NCI-H345 treated with DMSO at 0.1 percent for 48 hours (cell line): ENCODE measurements around the gene PKP2.
"Not testable (repeated sequence)": the region's sequence is repeated elsewhere in the genome, so short reads cannot be mapped to it uniquely, and the experiment has no call there.

Experiments
- DNase-seq: peaks from one replicate; lab custom pipeline; 2025; ENCODE audit not compliant: unreplicated experiment; lab: John Stamatoyannopoulos, UW

PKP2 gene

DNA sequence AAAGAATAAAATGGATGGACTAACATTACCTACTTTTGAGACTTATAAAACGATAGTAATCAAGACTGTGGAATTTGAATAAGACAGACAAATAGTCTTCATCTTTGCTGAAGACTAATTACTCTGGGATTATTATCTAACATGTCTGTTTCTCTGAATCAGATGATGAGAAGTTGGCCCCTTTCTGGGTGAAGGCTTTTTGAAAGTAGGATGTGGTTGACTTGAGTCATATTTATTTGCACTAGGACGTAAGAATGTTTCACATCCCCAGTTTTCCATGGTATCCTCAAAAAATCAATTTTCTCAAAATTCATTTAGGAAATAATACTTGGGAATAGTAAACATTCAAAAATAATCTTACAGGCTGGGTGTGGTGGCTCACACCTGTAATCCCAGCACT lies 31.8 kb downstream of the PKP2 start:
- no peak for DNase-seq

- no peak for DNase-seq
Observed at GRCh38 chr12:32863128-32863527, 33.4 kb downstream of the PKP2 start.

DNA sequence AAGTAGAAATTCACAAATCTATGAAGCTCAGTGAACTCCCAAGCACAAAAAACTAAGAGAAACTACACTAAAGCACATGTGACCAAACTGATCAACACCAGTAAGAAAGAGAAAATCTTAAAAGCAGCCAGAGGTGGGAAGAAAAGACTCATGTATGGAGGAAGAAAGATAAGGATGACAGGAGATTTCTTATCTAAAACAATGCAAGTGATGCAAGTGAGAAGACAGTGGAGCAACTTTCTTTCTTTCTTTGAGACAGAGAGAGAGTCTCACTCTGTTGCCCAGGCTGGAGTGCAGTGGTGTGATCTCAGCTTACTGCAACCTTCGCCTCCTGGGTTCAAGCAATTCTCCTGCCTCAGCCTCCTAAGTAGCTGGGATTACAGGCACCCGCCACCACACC lies 34.9 kb downstream of the PKP2 start:
- not testable (repeated sequence) for DNase-seq

DNA sequence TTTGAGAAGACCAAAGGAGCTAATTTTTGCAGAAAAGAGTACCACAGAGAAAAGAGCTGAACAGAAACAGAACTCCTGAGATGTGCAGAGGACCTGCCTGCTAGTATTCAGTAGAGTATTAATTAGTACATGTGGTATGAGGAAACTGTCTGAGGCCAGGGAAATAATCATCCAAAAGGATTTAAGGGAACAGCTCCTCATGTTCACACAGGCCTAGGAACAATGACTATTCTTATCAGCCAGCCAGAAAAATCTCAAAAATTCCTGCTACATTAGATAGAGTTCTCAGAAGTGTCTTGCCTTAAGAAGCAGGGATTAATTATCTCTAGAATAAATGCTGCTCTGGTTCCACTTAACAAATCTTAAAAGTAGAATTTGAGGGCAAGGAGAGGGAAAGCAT lies 36.4 kb downstream of the PKP2 start:
- no peak for DNase-seq

- no peak for DNase-seq
Observed at GRCh38 chr12:32859389-32859788, 37.2 kb downstream of the PKP2 start.

DNA sequence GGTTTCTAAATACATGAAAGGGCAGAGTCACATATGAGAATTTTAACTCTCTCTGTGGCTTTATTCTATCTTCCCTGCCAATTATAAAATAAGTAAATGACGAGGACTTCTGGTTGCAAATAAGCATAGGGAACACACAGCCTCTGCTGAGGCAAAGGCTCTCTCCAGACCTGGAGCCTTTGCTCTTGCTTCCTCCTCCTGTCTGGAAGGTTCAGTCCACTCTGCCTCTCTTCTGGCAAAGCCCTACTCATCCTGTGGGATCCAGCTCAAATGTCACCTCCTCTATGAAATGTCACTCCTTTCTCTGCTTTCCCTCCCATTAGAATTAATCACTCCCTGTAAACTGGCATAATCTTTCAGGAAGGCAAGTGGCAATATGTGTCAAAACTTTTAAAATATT lies 41.9 kb downstream of the PKP2 start:
- no peak for DNase-seq

DNA sequence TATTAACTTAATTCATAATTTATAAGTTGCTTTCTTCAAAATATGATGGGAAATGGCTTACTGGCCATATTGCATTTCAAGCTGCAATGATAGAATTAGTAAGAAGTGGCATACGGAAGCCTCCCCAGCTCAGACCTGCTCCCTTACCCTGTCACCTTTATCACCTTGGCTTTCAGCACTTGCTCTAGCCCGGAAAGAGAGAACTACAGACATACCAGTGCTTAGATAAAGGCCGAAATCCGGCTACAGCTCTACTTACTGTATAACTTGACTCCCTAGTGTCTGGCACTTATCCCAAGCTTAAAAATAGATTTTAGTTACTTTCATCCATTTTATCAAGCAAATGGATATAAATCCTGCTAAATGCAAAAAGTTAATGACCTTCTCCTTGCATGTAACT lies 42.5 kb downstream of the PKP2 start:
- no peak for DNase-seq

GRCh38 chr12:32847287-32847686 lies 49.3 kb downstream of the PKP2 start:
- no peak for DNase-seq

DNA sequence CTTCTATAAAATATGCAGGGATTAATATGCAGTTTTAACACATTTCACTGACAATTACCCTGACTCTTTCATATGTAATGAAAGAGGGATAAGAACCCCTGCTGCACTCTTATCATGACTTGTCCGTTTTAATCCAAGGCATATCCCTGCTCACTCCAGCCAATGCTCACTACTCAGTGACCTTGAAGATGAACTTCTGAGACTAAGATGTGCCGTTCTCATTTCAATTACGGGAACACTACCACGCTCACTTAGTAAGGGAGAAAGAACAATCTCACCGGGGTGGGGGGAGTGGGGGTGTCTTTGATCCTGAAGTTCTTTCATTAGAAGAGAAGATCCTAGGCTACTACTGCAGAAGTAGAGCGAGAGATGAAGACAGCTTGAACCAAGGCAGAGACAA lies 50.5 kb downstream of the PKP2 start:
- DNase-seq = no peak

GRCh38 chr12:32843528-32844095 lies 53.0 kb downstream of the PKP2 start:
- DNase-seq = no peak

GRCh38 chr12:32841061-32841460 lies 55.5 kb downstream of the PKP2 start:
- no peak for DNase-seq

- no peak for DNase-seq
Observed at GRCh38 chr12:32839828-32840227, 56.7 kb downstream of the PKP2 start.

GRCh38 chr12:32837974-32838373 lies 58.6 kb downstream of the PKP2 start:
- no peak for DNase-seq

DNA sequence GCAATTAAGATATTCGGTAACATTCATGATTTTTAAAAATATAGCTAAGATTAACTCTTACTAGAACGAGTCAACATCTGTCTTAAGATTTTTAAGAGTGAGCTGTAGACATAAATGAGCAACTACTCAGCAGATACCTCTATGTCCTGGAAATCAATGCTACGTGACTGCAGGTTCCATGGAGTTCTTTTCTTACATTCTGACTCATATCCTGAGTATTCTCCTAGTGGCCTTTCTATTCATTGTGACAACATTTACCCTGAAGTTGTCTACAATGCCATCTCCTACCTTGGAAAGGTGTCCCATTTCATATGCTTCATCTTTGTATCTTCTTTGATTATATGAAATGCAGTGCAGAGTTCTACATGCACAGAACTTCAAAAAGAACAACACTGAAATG lies 59.9 kb downstream of the PKP2 start:
- DNase-seq = no peak

- no peak for DNase-seq
Observed at GRCh38 chr12:32834122-32834521, 62.5 kb downstream of the PKP2 start.

GRCh38 chr12:32828552-32828951 lies 68.0 kb downstream of the PKP2 start:
- no peak for DNase-seq

DNA sequence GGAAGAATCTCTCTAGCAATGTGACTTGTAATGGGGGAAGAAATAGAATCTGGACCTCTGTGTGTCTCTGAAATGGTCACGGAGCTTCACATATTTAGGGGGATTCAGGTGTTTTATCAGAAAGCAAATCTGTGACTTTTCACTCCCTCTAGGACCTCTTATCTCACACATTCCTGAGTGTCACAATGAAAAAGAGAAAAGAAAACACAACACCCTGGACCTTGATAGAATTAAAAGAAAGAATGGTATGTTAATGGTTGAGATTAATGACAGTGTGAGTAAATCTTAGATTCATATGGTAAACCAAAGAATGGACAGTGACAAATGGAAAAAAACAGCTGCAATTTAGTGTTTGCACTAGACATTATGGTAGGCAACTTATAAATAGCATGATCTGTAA lies 68.5 kb downstream of the PKP2 start:
- no peak for DNase-seq

GRCh38 chr12:32826807-32827412 lies 69.7 kb downstream of the PKP2 start:
- no peak for DNase-seq

DNA sequence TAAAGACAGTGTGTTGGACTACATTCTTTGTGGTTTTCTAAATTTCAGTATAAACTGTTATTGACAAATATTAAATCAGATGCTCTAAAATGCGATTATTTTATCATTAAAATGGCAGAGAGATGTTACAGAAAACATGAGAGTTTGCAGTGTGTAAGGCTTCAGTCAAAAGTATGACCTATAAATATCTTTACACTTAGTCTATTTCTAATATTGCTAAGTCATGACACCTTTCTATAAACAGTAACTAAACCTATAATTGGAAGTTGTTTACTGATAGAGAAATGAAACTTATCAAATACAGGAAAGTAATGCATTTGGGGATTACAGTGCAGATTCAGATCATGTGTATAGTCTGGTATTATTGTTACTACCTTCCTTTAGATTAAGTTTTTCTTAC lies 72.0 kb downstream of the PKP2 start:
- no peak for DNase-seq

DNA sequence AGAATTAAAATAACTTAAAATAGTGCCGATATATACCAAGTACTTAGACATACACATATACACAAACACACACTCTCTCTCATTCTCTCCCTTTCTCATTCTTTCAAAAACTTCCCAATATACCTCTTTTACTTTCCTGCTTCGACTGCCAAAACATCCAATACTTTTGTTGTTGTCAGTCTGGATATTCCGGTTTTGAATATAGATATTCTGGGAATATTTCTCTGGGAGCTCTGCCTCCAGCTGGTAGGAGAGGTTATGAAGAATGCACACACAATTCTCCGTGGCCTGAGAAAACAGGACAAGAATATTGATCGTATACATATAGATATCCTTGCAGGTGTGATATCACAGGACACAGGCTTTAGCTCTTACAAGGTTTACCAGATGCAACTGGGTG lies 74.2 kb downstream of the PKP2 start:
- no peak for DNase-seq

GRCh38 chr12:32821710-32822109 lies 74.9 kb downstream of the PKP2 start:
- DNase-seq = no peak

GRCh38 chr12:32821293-32821692 lies 75.3 kb downstream of the PKP2 start:
- DNase-seq = no peak

GRCh38 chr12:32820376-32820931 lies 76.1 kb downstream of the PKP2 start:
- no peak for DNase-seq
